ENCODE results near the gene RABGGTA. TPM values are rescaled to one million over a fixed set of nuclear protein-coding genes. Genes with fewer than 3 reads are reported as not detected.

The RABGGTA gene
- total and polyA plus RNA-seq, 2 experiments from 2014 or later = 17.6 to 20.7 TPM

DNA sequence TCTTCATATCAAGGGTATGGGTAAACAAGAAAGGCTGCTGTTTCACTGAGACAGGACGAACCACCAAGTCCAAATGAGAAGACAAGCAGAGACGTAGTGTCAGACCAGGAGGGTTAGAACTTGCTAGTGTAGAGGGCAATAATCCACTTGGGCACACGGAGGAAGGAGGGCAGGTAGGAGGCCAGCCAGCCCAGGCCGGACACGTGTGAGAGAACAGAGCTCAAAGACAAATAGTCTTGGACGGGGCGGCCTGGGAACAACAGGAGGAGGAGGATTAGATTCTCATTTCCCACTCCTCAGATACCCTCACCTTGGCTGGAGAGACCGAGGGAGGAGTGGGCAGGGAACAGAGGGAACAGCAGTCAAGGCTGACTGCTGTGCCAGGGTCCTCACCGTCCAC lies 19.3 kb upstream of the RABGGTA start:
- Mint-ChIP-seq H3K27ac (no peak overlapping the region), H3K4me3 (no peak overlapping the region; the same call in 2 of the 3 replicates), H3K4me1 (no peaks in the 10 kb centered on the region), H3K9me3 (no peaks in the 10 kb centered on the region), H3K27me3 (ENCODE audit: insufficient read depth, low read depth, poor library complexity) (peaks cover 9% of the 10 kb centered on the region), H3K36me3 (ENCODE audit: low read depth) (peaks cover 2% of the 10 kb centered on the region; the same call in 2 of the 3 replicates)
- no peaks in the 10 kb centered on the region for H3K79me2 ChIP-seq (replicated peaks; ENCODE audit: insufficient read depth)
- no peak overlapping the region for H3K4me2 ChIP-seq
- no peak for DNase-seq (ENCODE audit: low spot score)
- H3K36me3 ChIP-seq (ENCODE audit: insufficient read depth) = no peaks in the 10 kb centered on the region
- no peaks in the 10 kb centered on the region for H3F3A ChIP-seq (replicated peaks; ENCODE audit: low read depth)
- H3K4me3 ChIP-seq = no peak overlapping the region
- H4K20me1 ChIP-seq (replicated peaks; ENCODE audit: insufficient read depth) = no peaks in the 10 kb centered on the region; the same call in 1 of the 2 replicates
- H3K27ac ChIP-seq (ENCODE audit: low read depth) = no peak overlapping the region
- no peak overlapping the region for H2AFZ ChIP-seq
- TF ChIP-seq POLR2AphosphoS5 (IDR thresholded peaks at IDR 0.05; ENCODE audit: low read depth) (no peak), NANOG (IDR thresholded peaks at IDR 0.05; ENCODE audit: borderline replicate concordance) (no peak), ZNF114 (CRISPR knock-in tag; IDR thresholded peaks at IDR 0.05) (no peak), ZNF331 (CRISPR knock-in tag; IDR thresholded peaks at IDR 0.05; ENCODE audit: low read depth) (no peak), EZH2 (IDR thresholded peaks at IDR 0.05; ENCODE audit: low read depth, unreplicated experiment) (no peak), CREB1 (CRISPR knock-in tag; IDR thresholded peaks at IDR 0.05; ENCODE audit: low read depth) (no peak), EZH2phosphoT487 (IDR thresholded peaks at IDR 0.05; ENCODE audit: unreplicated experiment) (no peak), JUNB (IDR thresholded peaks at IDR 0.05; ENCODE audit: unreplicated experiment) (no peak)
- TF ChIP-seq, protein P1, sequence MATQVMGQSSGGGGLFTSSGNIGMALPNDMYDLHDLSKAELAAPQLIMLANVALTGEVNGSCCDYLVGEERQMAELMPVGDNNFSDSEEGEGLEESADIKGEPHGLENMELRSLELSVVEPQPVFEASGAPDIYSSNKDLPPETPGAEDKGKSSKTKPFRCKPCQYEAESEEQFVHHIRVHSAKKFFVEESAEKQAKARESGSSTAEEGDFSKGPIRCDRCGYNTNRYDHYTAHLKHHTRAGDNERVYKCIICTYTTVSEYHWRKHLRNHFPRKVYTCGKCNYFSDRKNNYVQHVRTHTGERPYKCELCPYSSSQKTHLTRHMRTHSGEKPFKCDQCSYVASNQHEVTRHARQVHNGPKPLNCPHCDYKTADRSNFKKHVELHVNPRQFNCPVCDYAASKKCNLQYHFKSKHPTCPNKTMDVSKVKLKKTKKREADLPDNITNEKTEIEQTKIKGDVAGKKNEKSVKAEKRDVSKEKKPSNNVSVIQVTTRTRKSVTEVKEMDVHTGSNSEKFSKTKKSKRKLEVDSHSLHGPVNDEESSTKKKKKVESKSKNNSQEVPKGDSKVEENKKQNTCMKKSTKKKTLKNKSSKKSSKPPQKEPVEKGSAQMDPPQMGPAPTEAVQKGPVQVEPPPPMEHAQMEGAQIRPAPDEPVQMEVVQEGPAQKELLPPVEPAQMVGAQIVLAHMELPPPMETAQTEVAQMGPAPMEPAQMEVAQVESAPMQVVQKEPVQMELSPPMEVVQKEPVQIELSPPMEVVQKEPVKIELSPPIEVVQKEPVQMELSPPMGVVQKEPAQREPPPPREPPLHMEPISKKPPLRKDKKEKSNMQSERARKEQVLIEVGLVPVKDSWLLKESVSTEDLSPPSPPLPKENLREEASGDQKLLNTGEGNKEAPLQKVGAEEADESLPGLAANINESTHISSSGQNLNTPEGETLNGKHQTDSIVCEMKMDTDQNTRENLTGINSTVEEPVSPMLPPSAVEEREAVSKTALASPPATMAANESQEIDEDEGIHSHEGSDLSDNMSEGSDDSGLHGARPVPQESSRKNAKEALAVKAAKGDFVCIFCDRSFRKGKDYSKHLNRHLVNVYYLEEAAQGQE (IDR thresholded peaks at IDR 0.05; ENCODE audit: unreplicated experiment) = no peak
- TF ChIP-seq, protein P2, sequence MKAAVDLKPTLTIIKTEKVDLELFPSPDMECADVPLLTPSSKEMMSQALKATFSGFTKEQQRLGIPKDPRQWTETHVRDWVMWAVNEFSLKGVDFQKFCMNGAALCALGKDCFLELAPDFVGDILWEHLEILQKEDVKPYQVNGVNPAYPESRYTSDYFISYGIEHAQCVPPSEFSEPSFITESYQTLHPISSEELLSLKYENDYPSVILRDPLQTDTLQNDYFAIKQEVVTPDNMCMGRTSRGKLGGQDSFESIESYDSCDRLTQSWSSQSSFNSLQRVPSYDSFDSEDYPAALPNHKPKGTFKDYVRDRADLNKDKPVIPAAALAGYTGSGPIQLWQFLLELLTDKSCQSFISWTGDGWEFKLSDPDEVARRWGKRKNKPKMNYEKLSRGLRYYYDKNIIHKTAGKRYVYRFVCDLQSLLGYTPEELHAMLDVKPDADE (IDR thresholded peaks at IDR 0.05) = no peak
- TF ChIP-seq, protein P3, sequence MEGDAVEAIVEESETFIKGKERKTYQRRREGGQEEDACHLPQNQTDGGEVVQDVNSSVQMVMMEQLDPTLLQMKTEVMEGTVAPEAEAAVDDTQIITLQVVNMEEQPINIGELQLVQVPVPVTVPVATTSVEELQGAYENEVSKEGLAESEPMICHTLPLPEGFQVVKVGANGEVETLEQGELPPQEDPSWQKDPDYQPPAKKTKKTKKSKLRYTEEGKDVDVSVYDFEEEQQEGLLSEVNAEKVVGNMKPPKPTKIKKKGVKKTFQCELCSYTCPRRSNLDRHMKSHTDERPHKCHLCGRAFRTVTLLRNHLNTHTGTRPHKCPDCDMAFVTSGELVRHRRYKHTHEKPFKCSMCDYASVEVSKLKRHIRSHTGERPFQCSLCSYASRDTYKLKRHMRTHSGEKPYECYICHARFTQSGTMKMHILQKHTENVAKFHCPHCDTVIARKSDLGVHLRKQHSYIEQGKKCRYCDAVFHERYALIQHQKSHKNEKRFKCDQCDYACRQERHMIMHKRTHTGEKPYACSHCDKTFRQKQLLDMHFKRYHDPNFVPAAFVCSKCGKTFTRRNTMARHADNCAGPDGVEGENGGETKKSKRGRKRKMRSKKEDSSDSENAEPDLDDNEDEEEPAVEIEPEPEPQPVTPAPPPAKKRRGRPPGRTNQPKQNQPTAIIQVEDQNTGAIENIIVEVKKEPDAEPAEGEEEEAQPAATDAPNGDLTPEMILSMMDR (conservative IDR thresholded peaks at IDR 0.05; ENCODE audit: low read depth in 2 of 2) = no peak
- no peaks in the 10 kb centered on the region for H3K4me1 ChIP-seq (ENCODE audit: insufficient read depth)
- no peaks in the 10 kb centered on the region for H3K27me3 ChIP-seq (ENCODE audit: insufficient read depth)
- H3K9me2 ChIP-seq (ENCODE audit: insufficient read depth) = no peaks in the 10 kb centered on the region
- no peak for ATAC-seq

Measured in GM23338 (cell line).